ENCODE data around the gene CSF2RB. TPM values are rescaled to one million over a fixed set of nuclear protein-coding genes. Genes with fewer than 3 reads are reported as not detected.

The CSF2RB gene
- total and polyA plus RNA-seq, 2 of the 13 experiments (the other 11 are each of a cell fraction or from before 2014, with no cell fraction given): not detected

DNA sequence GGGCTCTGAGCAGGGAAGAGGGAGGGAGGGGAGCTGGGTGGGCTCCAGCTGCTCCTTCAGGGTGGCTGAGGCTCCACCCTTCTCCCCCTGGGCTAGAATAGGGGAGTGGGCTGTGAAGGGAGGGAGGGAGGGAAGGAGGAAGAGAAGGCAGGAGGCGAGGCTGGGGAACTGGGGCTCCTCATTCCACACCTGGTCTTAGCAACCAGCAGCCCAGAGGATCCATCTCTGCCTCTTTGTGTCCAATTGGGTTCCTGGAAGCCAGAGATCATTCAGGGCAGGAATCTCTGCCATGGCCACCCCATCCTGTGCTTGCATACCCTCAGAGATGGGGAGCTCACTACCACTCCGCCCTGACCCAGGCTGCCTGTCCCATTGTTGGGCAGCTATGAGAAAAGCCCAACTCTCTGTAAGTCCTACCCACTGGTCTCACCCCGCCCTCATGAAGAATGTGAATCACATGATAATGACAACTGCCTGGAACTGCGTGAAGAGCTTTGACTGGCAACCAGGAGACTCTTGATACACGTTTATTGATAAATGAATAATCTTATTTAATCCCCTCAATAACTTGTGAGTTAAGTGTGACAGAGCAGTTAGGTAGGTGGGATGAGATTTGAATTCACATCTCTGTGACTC is 44.8 kb upstream of the CSF2RB start:
- intact Hi-C loops (cut with micrococcal nuclease; ENCODE audit: unreplicated experiment): no loop called here
- no TSS peak for BruUV-seq (replicated peaks)
- H3K27me3 ChIP-seq (ENCODE audit: control insufficient read depth in 1 of 2, insufficient read depth in 2 of 2, low read length in 2 of 2): peaks cover 4 to 39% of the 10 kb centered on the region in 2 experiments
- no peak overlapping the region for H3K4me2 ChIP-seq (ENCODE audit: low read depth, low read length)
- H3K9me3 ChIP-seq (ENCODE audit: low read length): no peaks in the 10 kb centered on the region
- POLR2A ChIA-PET: no interaction called here
- no peak overlapping the region for H3K27ac ChIP-seq (ENCODE audit: extremely low read length, insufficient read depth, low read length)
- TF ChIP-seq, protein P1, sequence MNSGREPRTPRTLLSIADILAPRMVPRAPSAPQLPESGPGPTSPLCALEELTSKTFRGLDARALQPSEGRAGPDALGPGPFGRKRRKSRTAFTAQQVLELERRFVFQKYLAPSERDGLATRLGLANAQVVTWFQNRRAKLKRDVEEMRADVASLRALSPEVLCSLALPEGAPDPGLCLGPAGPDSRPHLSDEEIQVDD (CRISPR knock-in tag; IDR thresholded peaks at IDR 0.05; ENCODE audit: borderline replicate concordance): no peak
- no peak for TF ChIP-seq ZNF747 (CRISPR knock-in tag; IDR thresholded peaks at IDR 0.05; ENCODE audit: borderline replicate concordance)
- TF ChIP-seq HDAC6 (IDR thresholded peaks at IDR 0.05; ENCODE audit: low read depth, low read length): no peak
- no peak for TF ChIP-seq KAT2B (IDR thresholded peaks at IDR 0.05; ENCODE audit: borderline replicate concordance, low read depth, low read length)
- no peak for TF ChIP-seq ZKSCAN8 (CRISPR knock-in tag; IDR thresholded peaks at IDR 0.05; ENCODE audit: borderline replicate concordance)
- TF ChIP-seq ZNF367 (CRISPR knock-in tag; IDR thresholded peaks at IDR 0.05; ENCODE audit: borderline replicate concordance): no peak
- TF ChIP-seq SMAD3 (CRISPR knock-in tag; IDR thresholded peaks at IDR 0.05): no peak
- TF ChIP-seq ZNF83 (CRISPR knock-in tag; IDR thresholded peaks at IDR 0.05; ENCODE audit: borderline replicate concordance): no peak
- no peak for TF ChIP-seq TCF12 (IDR thresholded peaks at IDR 0.05)
- TF ChIP-seq TCF12 (CRISPR knock-in tag; IDR thresholded peaks at IDR 0.05): no peak
- TF ChIP-seq, protein P2, sequence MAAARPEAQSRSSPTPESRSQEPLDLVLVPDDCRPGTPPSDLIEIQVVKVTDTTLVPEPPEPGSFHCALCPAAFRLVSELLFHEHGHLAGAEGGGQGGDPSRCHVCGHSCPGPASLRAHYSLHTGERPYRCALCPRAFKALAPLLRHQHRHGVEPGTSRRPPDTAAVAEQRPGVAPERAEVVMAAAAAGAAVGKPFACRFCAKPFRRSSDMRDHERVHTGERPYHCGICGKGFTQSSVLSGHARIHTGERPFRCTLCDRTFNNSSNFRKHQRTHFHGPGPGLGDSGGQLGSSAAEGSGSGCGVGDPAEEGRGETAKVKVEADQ (CRISPR knock-in tag; IDR thresholded peaks at IDR 0.05; ENCODE audit: borderline replicate concordance): no peak
- no peak for TF ChIP-seq ZNF546 (CRISPR knock-in tag; conservative IDR thresholded peaks at IDR 0.05)
- H2AFZ ChIP-seq (ENCODE audit: low read length): no peak overlapping the region
- WGBS (ENCODE audit: low lambda C conversion rate): 4% methylated on average over 5 of the region's 5 CpGs
- FAIRE-seq (no peak), DNase-seq (ENCODE audit: low spot score) (no peak), ATAC-seq (no peak)
- in situ Hi-C loops (cut with HindIII; ENCODE audit: extremely low pct_ligation_motif_present, low pct_unique_long_range_greater_than_20kb): no loop called here
- CTCF ChIA-PET (ENCODE audit: low intra/inter-chr PET ratio, low total read pairs): no interaction called here
- H3K79me2 ChIP-seq (ENCODE audit: insufficient read depth, low read length): no peaks in the 10 kb centered on the region
- H4K20me1 ChIP-seq (ENCODE audit: insufficient read depth, low read length): no peaks in the 10 kb centered on the region
- H3K9ac ChIP-seq (ENCODE audit: insufficient read depth, low read depth, low read length): no peak overlapping the region
- no peaks in the 10 kb centered on the region for H3K36me3 ChIP-seq (replicated peaks in 1 of 2; ENCODE audit: control insufficient read depth in 1 of 2, insufficient read depth in 2 of 2, low read length in 2 of 2)
- peaks cover 5% of the 10 kb centered on the region; the same call in 1 of the 2 replicates for H3K4me1 ChIP-seq (ENCODE audit: insufficient read depth, low read length)
- no peak overlapping the region for H3K4me3 ChIP-seq (replicated peaks in 1 of 3; ENCODE audit: insufficient read depth in 1 of 3, low read depth in 2 of 3, low read length in 3 of 3)

Measured in HepG2 (cell line).